Colonic mucosa (tissue), 4 donors: Measurements from ENCODE around the gene KDELR3. TPM values are rescaled to one million over a fixed set of nuclear protein-coding genes. Genes with fewer than 3 reads are reported as not detected.

Experiments used
- DNase-seq: peaks from one replicate; pipeline ENCODE4 v3.0.0-alpha.2; 2020
- H3K27ac ChIP-seq: fragments of 200-600 bp; one replicate; pipeline ENCODE4 v1.8.0; 2021
- H3K27me3 ChIP-seq: fragments of 200-600 bp; one replicate; pipeline ENCODE4 v1.8.0; 2021
- H3K36me3 ChIP-seq: fragments of 200-600 bp; one replicate; pipeline ENCODE4 v1.8.0; 2021
- H3K4me1 ChIP-seq: fragments of 200-600 bp; one replicate; pipeline ENCODE4 v1.8.0; 2021; ENCODE audit warnings: mild to moderate bottlenecking
- H3K4me3 ChIP-seq: fragments of 200-600 bp; one replicate; pipeline ENCODE4 v1.8.0; 2021
- H3K9ac ChIP-seq, 2 donors: one replicate each; pipeline ENCODE4 v1.7.0; 2013; ENCODE audit warnings: control low read depth in 2 of 2, low read depth in 2 of 2, low read length in 2 of 2
- H3K9me3 ChIP-seq: fragments of 200-600 bp; one replicate; pipeline ENCODE4 v1.8.0; 2021
- intact Hi-C: fragments of 100-400 bp; cut with DNase I; formaldehyde crosslinking; loops from one replicate; pipeline ENCODE4 v1.14.1; 2022
- total RNA-seq, 2 donors: library from RNA; stranded (reverse); fragmentation: NEBNext Ultra II Directional in 1 of 2; extraction: Animal tissue kit (Norgen Biotek cat#: 25700) in 1 of 2; gene quantifications; one replicate each; pipeline ENCODE4 v1.2.1, GENCODE V29; 2021
- TF ChIP-seq, protein P1 (sequence below): fragments of 200-600 bp; IDR thresholded peaks from one replicate; pipeline ENCODE4 v1.8.0; 2022; ENCODE audit warnings: antibody characterized with exemption, mild to moderate bottlenecking
- donor health status: healthy.
- donor health status: DM: no; HTN: no; CAD: no.
- donor health status: DM: no; HTN: no; CAD: no.

The KDELR3 gene
- total RNA-seq, 2 donors from 2014 or later: 26.7 to 29.1 TPM

- TF ChIP-seq, protein P1, sequence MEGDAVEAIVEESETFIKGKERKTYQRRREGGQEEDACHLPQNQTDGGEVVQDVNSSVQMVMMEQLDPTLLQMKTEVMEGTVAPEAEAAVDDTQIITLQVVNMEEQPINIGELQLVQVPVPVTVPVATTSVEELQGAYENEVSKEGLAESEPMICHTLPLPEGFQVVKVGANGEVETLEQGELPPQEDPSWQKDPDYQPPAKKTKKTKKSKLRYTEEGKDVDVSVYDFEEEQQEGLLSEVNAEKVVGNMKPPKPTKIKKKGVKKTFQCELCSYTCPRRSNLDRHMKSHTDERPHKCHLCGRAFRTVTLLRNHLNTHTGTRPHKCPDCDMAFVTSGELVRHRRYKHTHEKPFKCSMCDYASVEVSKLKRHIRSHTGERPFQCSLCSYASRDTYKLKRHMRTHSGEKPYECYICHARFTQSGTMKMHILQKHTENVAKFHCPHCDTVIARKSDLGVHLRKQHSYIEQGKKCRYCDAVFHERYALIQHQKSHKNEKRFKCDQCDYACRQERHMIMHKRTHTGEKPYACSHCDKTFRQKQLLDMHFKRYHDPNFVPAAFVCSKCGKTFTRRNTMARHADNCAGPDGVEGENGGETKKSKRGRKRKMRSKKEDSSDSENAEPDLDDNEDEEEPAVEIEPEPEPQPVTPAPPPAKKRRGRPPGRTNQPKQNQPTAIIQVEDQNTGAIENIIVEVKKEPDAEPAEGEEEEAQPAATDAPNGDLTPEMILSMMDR: no peak
- Histone ChIP-seq H3K9me3 (no peaks in the 10 kb centered on the region), H3K4me3 (no peak overlapping the region), H3K9ac (no peak overlapping the region), H3K27ac (no peak overlapping the region), H3K27me3 (no peaks in the 10 kb centered on the region), H3K4me1 (no peaks in the 10 kb centered on the region), H3K36me3 (peaks cover 75% of the 10 kb centered on the region)
- no peak for DNase-seq
- intact Hi-C loops: no loop called here
Measured at GRCh38 chr22:38494498-38494897, 26.6 kb downstream of the KDELR3 start.

GRCh38 chr22:38494939-38495338 lies 27.0 kb downstream of the KDELR3 start:
- Histone ChIP-seq H3K9ac (no peak overlapping the region), H3K36me3 (peaks cover 75% of the 10 kb centered on the region), H3K27ac (no peak overlapping the region), H3K4me1 (no peaks in the 10 kb centered on the region), H3K4me3 (no peak overlapping the region), H3K9me3 (no peaks in the 10 kb centered on the region), H3K27me3 (no peaks in the 10 kb centered on the region)
- intact Hi-C loops: no loop called here
- TF ChIP-seq, protein P1: no peak
- no peak for DNase-seq

DNA sequence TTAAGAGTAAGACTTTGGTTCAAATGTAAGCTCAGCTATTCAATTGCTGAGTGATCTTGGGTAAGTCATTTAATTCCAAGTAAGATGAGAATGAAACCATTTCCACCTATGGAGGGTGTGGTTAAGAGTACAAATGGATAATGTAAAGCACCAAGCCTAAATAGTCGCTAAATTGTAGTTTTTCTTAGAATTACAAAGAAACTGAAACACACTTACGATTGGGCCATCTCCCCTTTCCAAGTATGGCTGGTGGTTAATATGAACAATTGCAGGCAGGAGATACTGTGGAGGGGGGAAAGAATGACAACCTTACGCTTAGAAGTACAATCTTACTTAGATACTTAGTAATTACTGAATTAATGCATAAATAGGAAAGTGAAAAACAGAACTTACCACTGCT lies 30.0 kb downstream of the KDELR3 start:
- peaks cover 2% of the 10 kb centered on the region for H3K4me1 ChIP-seq
- H3K36me3 ChIP-seq: peaks cover 56% of the 10 kb centered on the region
- H3K9me3 ChIP-seq: no peaks in the 10 kb centered on the region
- H3K4me3 ChIP-seq: no peak overlapping the region
- no peak for DNase-seq
- H3K27ac ChIP-seq: no peak overlapping the region
- TF ChIP-seq, protein P1: no peak
- no peaks in the 10 kb centered on the region for H3K27me3 ChIP-seq
- H3K9ac ChIP-seq: no peak overlapping the region
- intact Hi-C loops: no loop called here

GRCh38 chr22:38501797-38502672 lies 34.1 kb downstream of the KDELR3 start:
- Histone ChIP-seq H3K4me1 (peaks cover 9% of the 10 kb centered on the region), H3K27ac (no peak overlapping the region)
- intact Hi-C loops: loop anchor here (10.0 kb wide), 1 partner anchor 107 kb away; no protein-coding TSS in a partner anchor

GRCh38 chr22:38503021-38503420 lies 35.1 kb downstream of the KDELR3 start:
- Histone ChIP-seq H3K27ac (no peak overlapping the region), H3K27me3 (no peaks in the 10 kb centered on the region), H3K4me1 (peaks cover 9% of the 10 kb centered on the region), H3K9me3 (no peaks in the 10 kb centered on the region), H3K36me3 (peaks cover 22% of the 10 kb centered on the region), H3K9ac (no peak overlapping the region), H3K4me3 (no peak overlapping the region)
- intact Hi-C loops: loop anchor here (10.0 kb wide), 1 partner anchor 108 kb away; no protein-coding TSS in a partner anchor
- TF ChIP-seq, protein P1: no peak
- DNase-seq: no peak

More at GRCh38 chr22:38501797-38502672, 34.1 kb downstream of the KDELR3 start:
- TF ChIP-seq, protein P1: no peak
- Histone ChIP-seq H3K9ac (no peak overlapping the region), H3K4me3 (no peak overlapping the region), H3K36me3 (peaks cover 27% of the 10 kb centered on the region), H3K9me3 (no peaks in the 10 kb centered on the region), H3K27me3 (no peaks in the 10 kb centered on the region)
- DNase-seq: no peak
